Measurements from ENCODE around the gene CABP2.

The CABP2 gene

DNA sequence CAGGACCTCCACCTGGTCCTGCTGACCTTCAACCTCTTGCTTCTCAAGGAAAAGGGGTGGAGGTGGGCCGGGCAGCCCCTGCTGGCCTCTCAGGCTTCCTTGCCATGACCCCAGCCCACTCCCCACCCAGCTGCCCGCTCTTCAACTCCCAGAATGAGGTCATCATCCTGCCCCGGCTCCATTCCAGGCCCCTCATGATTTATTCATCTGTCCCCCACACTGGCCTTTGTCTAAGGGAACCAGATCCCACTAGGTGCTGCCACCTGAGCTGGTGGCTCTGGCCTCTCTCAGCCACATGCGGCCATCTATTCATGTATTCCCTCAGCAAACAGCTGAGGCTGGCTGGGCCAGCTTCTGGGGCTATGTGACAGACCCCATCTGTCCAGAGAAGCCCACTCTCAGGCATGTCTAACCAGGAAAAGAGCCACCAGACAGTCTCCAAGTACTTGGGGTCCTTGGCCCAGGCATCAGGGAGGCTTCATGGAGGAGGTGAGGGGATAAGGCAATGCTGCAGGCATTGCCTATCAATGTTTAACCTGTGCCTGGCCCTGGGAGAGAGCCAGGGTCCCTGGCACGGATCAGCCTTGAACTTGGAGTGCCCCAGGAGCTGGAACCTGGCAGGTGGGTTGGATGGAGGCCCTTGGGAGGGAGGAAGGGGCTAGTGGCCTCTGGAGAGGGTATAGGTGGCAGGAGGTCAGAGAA, 2.2 kb upstream of the CABP2 start:
- DNase-seq (ENCODE audit: low read depth): no peak
- H3K4me3 ChIP-seq (ENCODE audit: low read length): no peak overlapping the region
- TF ChIP-seq, protein P1, sequence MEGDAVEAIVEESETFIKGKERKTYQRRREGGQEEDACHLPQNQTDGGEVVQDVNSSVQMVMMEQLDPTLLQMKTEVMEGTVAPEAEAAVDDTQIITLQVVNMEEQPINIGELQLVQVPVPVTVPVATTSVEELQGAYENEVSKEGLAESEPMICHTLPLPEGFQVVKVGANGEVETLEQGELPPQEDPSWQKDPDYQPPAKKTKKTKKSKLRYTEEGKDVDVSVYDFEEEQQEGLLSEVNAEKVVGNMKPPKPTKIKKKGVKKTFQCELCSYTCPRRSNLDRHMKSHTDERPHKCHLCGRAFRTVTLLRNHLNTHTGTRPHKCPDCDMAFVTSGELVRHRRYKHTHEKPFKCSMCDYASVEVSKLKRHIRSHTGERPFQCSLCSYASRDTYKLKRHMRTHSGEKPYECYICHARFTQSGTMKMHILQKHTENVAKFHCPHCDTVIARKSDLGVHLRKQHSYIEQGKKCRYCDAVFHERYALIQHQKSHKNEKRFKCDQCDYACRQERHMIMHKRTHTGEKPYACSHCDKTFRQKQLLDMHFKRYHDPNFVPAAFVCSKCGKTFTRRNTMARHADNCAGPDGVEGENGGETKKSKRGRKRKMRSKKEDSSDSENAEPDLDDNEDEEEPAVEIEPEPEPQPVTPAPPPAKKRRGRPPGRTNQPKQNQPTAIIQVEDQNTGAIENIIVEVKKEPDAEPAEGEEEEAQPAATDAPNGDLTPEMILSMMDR (IDR thresholded peaks at IDR 0.05; ENCODE audit: insufficient read depth, low read depth, low read length, missing control alignments): no peak

DNA sequence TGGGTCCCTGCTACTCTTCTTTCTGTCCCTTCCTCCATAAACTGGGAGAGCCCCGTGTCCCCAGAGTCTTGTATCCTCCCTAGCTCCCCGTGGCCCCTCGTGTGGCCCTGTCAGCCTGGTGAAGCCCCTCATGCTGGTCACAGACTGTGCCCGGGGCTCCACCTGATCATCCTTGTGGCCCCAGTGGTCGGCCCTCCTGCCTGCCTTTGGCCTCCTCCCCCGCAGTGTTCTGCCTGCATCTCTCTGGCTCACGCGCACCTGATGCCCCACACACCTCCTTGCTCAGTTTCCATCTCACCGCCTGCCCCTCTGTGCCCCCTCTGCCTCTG, 1.2 kb upstream of the CABP2 start:
- TF ChIP-seq, protein P1 (IDR thresholded peaks at IDR 0.05; ENCODE audit: insufficient read depth, low read depth, low read length, missing control alignments): no peak
- DNase-seq (ENCODE audit: low read depth): no peak
- H3K4me3 ChIP-seq (ENCODE audit: low read length): no peak overlapping the region

GRCh38 chr11:67523556-67524479, 572 bp upstream of the CABP2 start:
- no peak for DNase-seq (ENCODE audit: low read depth)
- TF ChIP-seq, protein P1 (IDR thresholded peaks at IDR 0.05; ENCODE audit: insufficient read depth, low read depth, low read length, missing control alignments): no peak
- no peak overlapping the region for H3K4me3 ChIP-seq (ENCODE audit: low read length)

DNA sequence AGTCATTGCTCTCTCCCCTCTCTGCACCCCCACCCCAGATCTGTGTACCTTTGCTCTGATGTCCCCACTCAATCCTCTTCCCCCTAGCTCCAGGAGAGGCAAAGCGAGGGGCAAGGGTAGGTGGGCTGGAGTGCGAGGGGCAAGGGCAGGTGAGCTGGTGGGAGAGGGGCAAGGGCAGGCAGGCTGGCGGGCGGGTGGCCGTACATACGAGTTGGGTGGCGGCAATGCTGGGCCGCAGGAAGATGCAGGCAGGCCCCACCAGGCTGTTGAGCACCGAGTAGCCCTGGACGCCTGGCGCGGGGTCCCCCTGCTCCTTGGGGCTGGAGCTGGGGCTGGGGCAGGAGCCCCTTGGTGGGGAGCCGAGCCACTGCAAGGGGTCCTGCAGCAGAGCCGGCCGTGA, 908 bp downstream of the CABP2 start:
- TF ChIP-seq, protein P1 (IDR thresholded peaks at IDR 0.05; ENCODE audit: insufficient read depth, low read depth, low read length, missing control alignments): no peak
- no peak for DNase-seq (ENCODE audit: low read depth)
- H3K4me3 ChIP-seq (ENCODE audit: low read length): no peak overlapping the region

DNA sequence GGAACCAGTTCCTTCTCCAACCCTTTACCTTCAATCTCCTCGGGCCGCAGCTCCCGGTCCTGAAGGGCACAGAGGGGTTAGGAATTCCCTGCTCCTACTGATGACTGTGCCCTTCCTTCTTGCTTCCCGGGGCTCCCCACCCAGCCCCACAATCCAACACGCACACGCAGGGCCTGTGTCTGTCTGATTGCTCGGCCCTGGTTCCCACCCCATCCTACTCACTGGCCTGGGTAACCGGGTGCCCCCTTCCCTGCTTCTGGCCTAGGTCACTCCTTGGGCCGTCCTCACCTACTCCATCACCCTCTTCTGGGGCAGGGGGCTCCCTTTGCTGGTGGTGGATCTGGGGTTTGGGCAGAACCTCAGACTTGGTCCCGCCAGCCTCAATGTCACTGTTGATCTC, 1.3 kb downstream of the CABP2 start:
- TF ChIP-seq, protein P1 (IDR thresholded peaks at IDR 0.05; ENCODE audit: insufficient read depth, low read depth, low read length, missing control alignments): no peak
- H3K4me3 ChIP-seq (ENCODE audit: low read length): no peak overlapping the region
- DNase-seq (ENCODE audit: low read depth): no peak

DNA sequence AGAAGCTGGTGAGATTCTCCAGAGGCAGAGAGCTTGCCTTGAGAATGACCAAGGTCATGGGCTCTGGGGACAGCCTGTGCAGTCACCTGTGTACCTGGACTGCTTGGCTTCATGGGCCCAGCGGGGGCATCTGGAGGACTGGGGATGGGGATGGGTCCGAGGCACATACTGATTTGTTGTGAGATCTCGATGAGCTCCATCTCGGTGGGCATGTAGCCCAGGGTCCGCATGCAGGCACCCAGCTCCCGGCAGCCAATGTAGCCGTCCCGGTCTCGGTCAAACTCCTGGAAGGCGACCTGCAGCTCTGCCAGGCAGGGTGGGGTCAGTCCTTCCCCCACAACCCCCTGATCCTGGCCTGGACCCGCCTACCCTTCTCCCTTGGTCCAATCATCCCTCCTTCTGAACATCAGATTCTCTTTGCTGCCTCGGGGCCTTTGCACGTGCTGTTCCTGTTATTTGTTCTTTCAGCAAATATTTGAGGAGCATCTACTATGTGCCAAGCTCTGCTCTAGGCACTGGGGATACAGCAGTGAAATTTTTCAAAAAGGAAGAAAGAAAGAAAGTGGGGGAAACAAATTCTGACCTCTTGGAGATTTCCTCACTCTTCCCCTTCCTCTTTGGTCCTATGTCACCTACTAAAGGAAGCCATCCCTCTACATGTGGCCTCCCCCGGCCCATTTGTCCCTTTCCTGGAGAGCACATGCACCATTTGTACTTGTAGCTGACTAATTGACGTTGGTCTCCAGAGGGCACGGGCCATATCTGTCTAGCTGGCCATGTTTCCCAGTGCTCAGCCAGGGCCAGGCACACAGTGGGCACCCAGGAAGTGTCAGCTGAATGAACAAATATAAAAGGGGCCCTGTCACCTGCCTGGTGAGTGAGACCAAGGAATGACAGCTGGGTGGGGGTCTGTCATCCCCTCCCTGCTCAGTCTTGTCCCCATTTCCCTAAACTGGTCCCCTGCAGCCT, 2.1 kb downstream of the CABP2 start:
- TF ChIP-seq, protein P1 (IDR thresholded peaks at IDR 0.05; ENCODE audit: insufficient read depth, low read depth, low read length, missing control alignments): no peak
- DNase-seq (ENCODE audit: low read depth): no peak
- H3K4me3 ChIP-seq (ENCODE audit: low read length): no peak overlapping the region

Data from epithelial cell of esophagus (primary cell).